Skeletal muscle tissue (tissue), 4 donors: Measurements from ENCODE around the gene VIM. TPM values are rescaled to one million over a fixed set of nuclear protein-coding genes. Genes with fewer than 3 reads are reported as not detected.

ENCODE experiments used
- H3K27ac ChIP-seq: one replicate; pipeline ENCODE4 v1.7.0; 2013; ENCODE audit warnings: mild to moderate bottlenecking, low read depth, low read length, inconsistent platforms
- H3K27me3 ChIP-seq, 3 donors: one replicate each; pipeline ENCODE4 v1.7.0; 2013; ENCODE audit warnings: low read length in 3 of 3; ENCODE audit not compliant: control insufficient read depth in 3 of 3, insufficient read depth in 3 of 3
- H3K36me3 ChIP-seq, 3 donors: one replicate each; pipeline ENCODE4 v1.7.0; 2013; ENCODE audit warnings: low read length in 3 of 3; ENCODE audit not compliant: control insufficient read depth in 3 of 3, insufficient read depth in 3 of 3
- H3K4me1 ChIP-seq, 3 donors: one replicate each; pipeline ENCODE4 v1.7.0; 2013; ENCODE audit warnings: low read length in 3 of 3, mild to moderate bottlenecking in 3 of 3; ENCODE audit not compliant: control insufficient read depth in 3 of 3, insufficient read depth in 3 of 3
- H3K4me3 ChIP-seq, 3 donors: one replicate each; pipeline ENCODE4 v1.7.0; 2013; ENCODE audit warnings: low read length in 3 of 3
- H3K9ac ChIP-seq, 3 donors: one replicate each; pipeline ENCODE4 v1.7.0; 2013; ENCODE audit warnings: low read length in 3 of 3, mild to moderate bottlenecking in 3 of 3, moderate library complexity in 2 of 3, low read depth in 1 of 3
- H3K9me3 ChIP-seq, 3 donors: one replicate each; pipeline ENCODE4 v1.7.0; 2013; ENCODE audit warnings: low read length in 3 of 3; ENCODE audit not compliant: control insufficient read depth in 3 of 3
- total RNA-seq: library from RNA; depleted of rRNA; stranded (reverse); fragments of >200 nt; gene quantifications from one replicate; pipeline ENCODE4 v1.2.3, GENCODE V29; 2014
- donor health status: Osteomylitis.

VIM gene
- total RNA-seq, 1 donor from 2014 or later = 1,688 TPM

- peak overlapping the region; percentile 77 to 91 (median 86) for H3K9ac ChIP-seq
- no peaks in the 10 kb centered on the region for H3K9me3 ChIP-seq
- peaks cover 3 to 14% (median 14%) of the 10 kb centered on the region in 3 donors for H3K36me3 ChIP-seq
- H3K4me1 ChIP-seq = peaks cover 29 to 33% (median 31%) of the 10 kb centered on the region in 3 donors
- peaks cover 5 to 48% (median 44%) of the 10 kb centered on the region in 3 donors for H3K27me3 ChIP-seq
- H3K4me3 ChIP-seq = peak overlapping the region; percentile 83 to 90 (median 90)
- peak overlapping the region; percentile 87 for H3K27ac ChIP-seq
Measured at GRCh38 chr10:17229717-17229966, 1.6 kb downstream of the VIM start.

GRCh38 chr10:17229967-17230682 lies 2.1 kb downstream of the VIM start:
- Histone ChIP-seq H3K27me3 (peaks cover 5 to 52% (median 43%) of the 10 kb centered on the region in 3 donors), H3K36me3 (peaks cover 6 to 19% (median 17%) of the 10 kb centered on the region in 3 donors), H3K9me3 (no peaks in the 10 kb centered on the region), H3K9ac (peak overlapping the region; percentile 77 to 91 (median 86)), H3K4me3 (peak overlapping the region; percentile 83 to 90 (median 90)), H3K27ac (peak overlapping the region; percentile 87), H3K4me1 (peaks cover 31 to 35% (median 33%) of the 10 kb centered on the region in 3 donors)

GRCh38 chr10:17231788-17232187 lies 3.7 kb downstream of the VIM start:
- Histone ChIP-seq H3K27me3 (peaks cover 5 to 50% (median 41%) of the 10 kb centered on the region in 3 donors), H3K9me3 (no peaks in the 10 kb centered on the region), H3K36me3 (peaks cover 8 to 34% (median 17%) of the 10 kb centered on the region in 3 donors), H3K4me3 (peak overlapping the region in 1 of 3 donors; percentile 90), H3K4me1 (peaks cover 35 to 48% (median 39%) of the 10 kb centered on the region in 3 donors), H3K9ac (peak overlapping the region in 1 of 3 donors; percentile 91), H3K27ac (peak overlapping the region; percentile 19)

- H3K27me3 ChIP-seq = peaks cover 5 to 46% (median 39%) of the 10 kb centered on the region in 3 donors
- peaks cover 32 to 51% (median 38%) of the 10 kb centered on the region in 3 donors for H3K4me1 ChIP-seq
Measured at GRCh38 chr10:17232276-17232960, 4.4 kb downstream of the VIM start.

GRCh38 chr10:17233286-17233991 lies 5.4 kb downstream of the VIM start:
- Histone ChIP-seq H3K27ac (no peak overlapping the region), H3K36me3 (peaks cover 8 to 35% (median 17%) of the 10 kb centered on the region in 3 donors), H3K27me3 (peaks cover 5 to 42% (median 39%) of the 10 kb centered on the region in 3 donors), H3K9ac (no peak overlapping the region), H3K9me3 (no peaks in the 10 kb centered on the region), H3K4me3 (peak overlapping the region in 2 of 3 donors; percentile 45 to 56), H3K4me1 (peaks cover 32 to 51% (median 38%) of the 10 kb centered on the region in 3 donors)

More at GRCh38 chr10:17232276-17232960, 4.4 kb downstream of the VIM start:
- H3K9ac ChIP-seq = no peak overlapping the region
- peaks cover 8 to 35% (median 17%) of the 10 kb centered on the region in 3 donors for H3K36me3 ChIP-seq
- H3K27ac ChIP-seq = no peak overlapping the region
- peak overlapping the region in 1 of 3 donors; percentile 90 for H3K4me3 ChIP-seq
- no peaks in the 10 kb centered on the region for H3K9me3 ChIP-seq

GRCh38 chr10:17234431-17234945 lies 6.4 kb downstream of the VIM start:
- H3K36me3 ChIP-seq = peaks cover 8 to 35% (median 17%) of the 10 kb centered on the region in 3 donors
- H3K4me1 ChIP-seq = peaks cover 28 to 51% (median 33%) of the 10 kb centered on the region in 3 donors
- H3K27ac ChIP-seq = no peak overlapping the region
- H3K4me3 ChIP-seq = peak overlapping the region in 1 of 3 donors; percentile 48
- no peaks in the 10 kb centered on the region for H3K9me3 ChIP-seq
- H3K27me3 ChIP-seq = peaks cover 1 to 35% (median 34%) of the 10 kb centered on the region in 3 donors
- peak overlapping the region in 1 of 3 donors; percentile 21 for H3K9ac ChIP-seq

- Histone ChIP-seq H3K36me3 (peaks cover 8 to 35% (median 17%) of the 10 kb centered on the region in 3 donors), H3K4me3 (peak overlapping the region in 2 of 3 donors; percentile 14 to 36), H3K9me3 (no peaks in the 10 kb centered on the region), H3K9ac (no peak overlapping the region), H3K27me3 (peaks cover 0 to 28% (median 28%) of the 10 kb centered on the region in 3 donors), H3K4me1 (peaks cover 21 to 50% (median 27%) of the 10 kb centered on the region in 3 donors), H3K27ac (no peak overlapping the region)
Measured at GRCh38 chr10:17235136-17235535, 7.1 kb downstream of the VIM start.

- no peak overlapping the region for H3K9ac ChIP-seq
- H3K4me3 ChIP-seq = peak overlapping the region in 2 of 3 donors; percentile 10 to 26
- H3K9me3 ChIP-seq = no peaks in the 10 kb centered on the region
- peaks cover 0 to 20% (median 18%) of the 10 kb centered on the region in 3 donors for H3K27me3 ChIP-seq
- peaks cover 17 to 42% (median 24%) of the 10 kb centered on the region in 3 donors for H3K4me1 ChIP-seq
- H3K36me3 ChIP-seq = peaks cover 8 to 32% (median 17%) of the 10 kb centered on the region in 3 donors
- no peak overlapping the region for H3K27ac ChIP-seq
Measured at GRCh38 chr10:17236468-17237148, 8.6 kb downstream of the VIM start.

- H3K27ac ChIP-seq = no peak overlapping the region
- peaks cover 17 to 40% (median 24%) of the 10 kb centered on the region in 3 donors for H3K4me1 ChIP-seq
- H3K27me3 ChIP-seq = peaks cover 0 to 20% (median 18%) of the 10 kb centered on the region in 3 donors
- no peak overlapping the region for H3K4me3 ChIP-seq
- H3K9ac ChIP-seq = no peak overlapping the region
- peaks cover 8 to 32% (median 17%) of the 10 kb centered on the region in 3 donors for H3K36me3 ChIP-seq
- no peaks in the 10 kb centered on the region for H3K9me3 ChIP-seq
Measured at GRCh38 chr10:17237149-17237527, 9.1 kb downstream of the VIM start.
